Hematopoietic multipotent progenitor cell treated with erythropoietin and hydrocortisone succinate and interleukin-3 and kit ligand, for 4 days (in vitro differentiated cells): ENCODE measurements around the gene RSRC1.
"Not testable (repeated sequence)": the region's sequence is repeated elsewhere in the genome, so short reads cannot be mapped to it uniquely, and the experiment has no call there.

Experiments used
- DNase-seq: peaks from one replicate; pipeline ENCODE4 v3.0.0-alpha.2; 2015

The RSRC1 gene

GRCh38 chr3:158540066-158540465 lies 430.2 kb downstream of the RSRC1 start:
- DNase-seq = no peak

GRCh38 chr3:158548691-158549090 lies 438.8 kb downstream of the RSRC1 start:
- DNase-seq = no peak

- DNase-seq = not testable (repeated sequence)
Observed at GRCh38 chr3:158549938-158550337, 440.0 kb downstream of the RSRC1 start.

- DNase-seq = no peak
Observed at GRCh38 chr3:158552124-158552523, 442.2 kb downstream of the RSRC1 start.

GRCh38 chr3:158559504-158559903 lies 449.6 kb downstream of the RSRC1 start:
- no peak for DNase-seq

- no peak for DNase-seq
Observed at GRCh38 chr3:158560979-158561378, 451.1 kb downstream of the RSRC1 start.

- no peak for DNase-seq
Observed at GRCh38 chr3:158562674-158563073, 452.8 kb downstream of the RSRC1 start.

- no peak for DNase-seq
Observed at GRCh38 chr3:158563076-158563475, 453.2 kb downstream of the RSRC1 start.

- DNase-seq = no peak
Observed at GRCh38 chr3:158565076-158565475, 455.2 kb downstream of the RSRC1 start.

GRCh38 chr3:158568784-158569183 lies 458.9 kb downstream of the RSRC1 start:
- DNase-seq = no peak

- peak; percentile 50 for DNase-seq
Observed at GRCh38 chr3:158569794-158570193, 459.9 kb downstream of the RSRC1 start.

GRCh38 chr3:158570999-158571702 lies 461.3 kb downstream of the RSRC1 start, which contains the start of gene MLF1:
Gene MLF1, plus strand, starts transcription at chr3:158571194. Its CDS starts 107 bp downstream, at chr3:158571301.
- peak; percentile 95 for DNase-seq

- DNase-seq = no peak
Observed at GRCh38 chr3:158571969-158572765, 462.3 kb downstream of the RSRC1 start.

- DNase-seq = no peak
Observed at GRCh38 chr3:158572766-158573060, 462.8 kb downstream of the RSRC1 start.

GRCh38 chr3:158573714-158574113 lies 463.8 kb downstream of the RSRC1 start:
- peak; percentile 30 for DNase-seq

GRCh38 chr3:158574646-158575045 lies 464.8 kb downstream of the RSRC1 start:
- DNase-seq = no peak

GRCh38 chr3:158590223-158590622 lies 480.3 kb downstream of the RSRC1 start:
- no peak for DNase-seq
